Activated T-helper 2 cell treated with anti-CD3 and anti-CD28 coated beads, Interferon-gamma antibody, Interleukin-2, Interleukin-4, amounts not matched to agents 10 μg/mL and 5 μg/mL and 100 μg/mL, durations not matched to agents 14 hours and 24 hours and 36 hours (primary cell): ENCODE results near the gene A4GALT. TPM values are rescaled to one million over a fixed set of nuclear protein-coding genes. Genes with fewer than 3 reads are reported as not detected.

ENCODE experiments used
- DNase-seq: peaks from one replicate; pipeline ENCODE4 v3.0.0; 2021; ENCODE audit warnings: low spot score
- H3K27ac Mint-ChIP-seq: one replicate; pipeline ENCODE4 v1.8.0; 2021; ENCODE audit warnings: mixed read lengths
- H3K27me3 Mint-ChIP-seq: one replicate; pipeline ENCODE4 v1.8.0; 2021; ENCODE audit warnings: low read depth, mixed read lengths
- H3K36me3 Mint-ChIP-seq: one replicate; pipeline ENCODE4 v1.8.0; 2021; ENCODE audit warnings: low read depth, mixed read lengths
- H3K4me1 Mint-ChIP-seq: one replicate; pipeline ENCODE4 v1.8.0; 2021; ENCODE audit warnings: low read depth, mixed read lengths
- H3K4me3 Mint-ChIP-seq: one replicate; pipeline ENCODE4 v1.8.0; 2021; ENCODE audit warnings: low read depth, mild to moderate bottlenecking, moderate library complexity, mixed read lengths
- H3K9me3 Mint-ChIP-seq: one replicate; pipeline ENCODE4 v1.8.0; 2021; ENCODE audit warnings: mixed read lengths
- intact Hi-C: fragments of 100-400 bp; cut with micrococcal nuclease; formaldehyde crosslinking; loops from one replicate; pipeline ENCODE4 v1.15.1; 2023
- total RNA-seq: library from RNA; stranded (reverse); gene quantifications from 2 replicates; pipeline ENCODE4 v1.2.3, GENCODE V29; 2022

The A4GALT gene
- total RNA-seq, 1 donor from 2014 or later, result not detected

DNA sequence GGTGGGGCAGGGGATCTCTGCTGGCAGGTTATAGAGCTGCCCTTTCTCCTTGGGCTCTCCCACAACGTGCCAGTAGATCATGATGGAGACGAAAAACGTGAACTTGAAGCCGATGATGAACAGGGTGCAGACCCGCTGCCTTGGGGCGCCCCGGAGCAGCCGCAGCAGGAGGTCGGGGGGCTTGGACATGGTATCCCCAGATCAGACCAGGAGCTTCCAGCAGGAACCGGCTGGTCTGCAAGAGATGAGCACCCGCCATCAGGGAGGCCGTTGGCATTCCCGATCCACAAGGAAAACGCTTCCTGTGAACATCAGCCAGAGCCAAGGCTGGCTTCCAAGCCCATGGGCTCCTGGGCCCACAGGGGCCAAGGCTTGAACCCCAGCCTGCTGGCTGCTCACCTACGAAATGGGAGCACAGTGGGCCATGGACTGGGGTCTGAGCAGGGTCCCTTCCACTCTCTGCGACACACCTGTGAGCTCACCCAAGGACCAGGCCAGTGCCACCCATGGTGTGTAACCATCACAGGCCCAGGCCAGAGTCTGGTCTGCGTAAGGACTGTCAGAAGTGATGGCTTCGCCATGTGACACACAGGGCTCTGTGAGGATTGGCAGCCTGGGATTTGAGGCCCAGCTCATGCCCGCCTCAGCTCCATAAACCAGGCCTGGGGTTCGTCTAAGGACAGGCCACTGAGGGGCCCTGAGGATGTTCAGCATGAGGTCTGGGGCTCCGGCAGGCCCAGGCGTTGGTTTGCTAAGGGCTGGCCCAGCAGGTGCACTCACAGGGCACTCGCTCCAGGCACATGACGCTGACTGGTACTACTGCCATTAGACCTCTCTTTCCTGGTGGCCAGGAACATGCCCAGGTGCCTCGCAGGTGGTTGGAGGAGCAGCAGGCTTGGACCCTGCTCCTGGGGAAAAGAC, 26.6 kb downstream of the A4GALT start:
- no peak for DNase-seq
- intact Hi-C loops, result no loop called here

DNA sequence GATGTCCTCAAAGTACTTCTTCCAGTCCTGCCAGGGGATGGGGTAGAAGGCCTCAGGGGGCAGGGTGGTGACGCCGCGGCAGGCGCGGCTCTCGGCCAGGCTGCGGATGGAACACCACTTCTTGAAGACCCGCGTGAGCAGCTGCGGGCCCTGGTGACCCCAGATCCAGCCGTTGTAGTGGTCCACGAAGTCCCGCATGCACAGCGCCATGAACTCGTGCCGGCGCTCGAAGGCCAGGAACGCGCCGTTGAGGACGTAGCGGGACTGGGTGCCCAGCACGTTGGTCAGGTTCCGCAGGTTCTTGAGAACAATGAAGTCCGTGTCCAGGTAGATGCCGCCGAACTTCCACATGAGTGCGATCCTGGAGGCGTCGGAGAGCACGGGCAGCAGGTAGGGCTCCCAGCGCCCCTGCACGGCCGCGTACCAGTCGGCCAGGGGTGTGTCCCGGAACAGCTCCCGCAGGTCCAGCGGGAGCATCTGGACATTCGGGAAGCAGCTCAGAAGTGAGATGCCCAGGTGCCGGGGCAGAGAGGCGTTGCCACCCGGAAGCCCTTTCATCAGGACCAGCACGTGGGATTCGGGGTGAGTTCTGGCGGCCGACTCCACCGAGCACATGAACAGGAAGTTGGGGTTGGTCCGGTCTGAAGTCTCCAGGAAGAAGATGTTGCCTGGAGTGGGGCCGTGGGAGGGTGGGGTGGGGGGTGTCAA, 27.5 kb downstream of the A4GALT start:
- no peaks in the 10 kb centered on the region for H3K9me3 Mint-ChIP-seq
- no peaks in the 10 kb centered on the region for H3K4me1 Mint-ChIP-seq
- DNase-seq, result no peak
- intact Hi-C loops, result no loop called here
- H3K36me3 Mint-ChIP-seq, result no peaks in the 10 kb centered on the region
- H3K4me3 Mint-ChIP-seq, result no peak overlapping the region
- H3K27me3 Mint-ChIP-seq, result no peaks in the 10 kb centered on the region
- no peak overlapping the region for H3K27ac Mint-ChIP-seq

More for the DNA sequence above, 26.6 kb downstream of the A4GALT start:
- Mint-ChIP-seq H3K27ac (no peak overlapping the region), H3K4me1 (no peaks in the 10 kb centered on the region), H3K36me3 (no peaks in the 10 kb centered on the region), H3K9me3 (no peaks in the 10 kb centered on the region), H3K4me3 (no peak overlapping the region), H3K27me3 (no peaks in the 10 kb centered on the region)

DNA sequence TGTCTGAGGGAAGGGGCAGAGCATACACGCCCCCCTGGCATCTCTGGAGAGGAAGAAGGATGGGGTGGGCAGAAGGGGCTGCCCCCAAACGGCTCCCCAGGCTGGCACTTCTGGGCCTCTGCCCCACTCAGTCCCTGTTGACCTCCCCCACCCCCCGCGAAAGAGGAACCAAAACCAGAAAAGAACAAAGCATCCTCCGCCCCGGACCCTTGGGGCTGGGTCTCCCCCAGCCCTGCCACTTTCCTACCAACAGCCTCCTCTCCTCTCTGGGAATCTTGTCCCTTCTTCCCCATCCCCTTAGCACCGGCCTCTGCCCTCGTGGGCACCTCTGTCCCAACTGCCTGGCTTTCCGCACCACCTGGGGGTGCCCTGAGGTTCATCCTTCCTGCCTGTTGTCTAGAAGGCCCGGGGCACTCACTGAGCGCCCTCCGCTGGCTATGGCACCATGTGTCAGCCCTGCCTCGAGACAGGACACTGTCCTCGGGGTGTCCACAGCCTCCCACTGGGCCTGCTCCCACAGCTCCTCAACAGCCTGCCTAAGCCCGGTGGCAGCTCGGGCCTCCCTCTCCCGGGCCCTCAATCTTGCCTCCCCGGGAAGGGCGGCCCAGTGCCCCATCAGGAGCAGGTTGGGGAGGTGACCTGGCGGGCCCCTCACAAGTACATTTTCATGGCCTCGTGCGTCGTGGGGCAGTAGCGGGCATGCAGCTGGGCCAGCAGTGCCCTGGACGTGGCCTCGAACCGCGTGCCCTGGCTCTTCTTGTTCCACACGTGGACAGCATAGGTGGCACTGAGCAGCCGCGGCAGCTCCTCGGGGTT, 28.2 kb downstream of the A4GALT start:
- no peak for DNase-seq
- intact Hi-C loops, result no loop called here
- H3K36me3 Mint-ChIP-seq, result no peaks in the 10 kb centered on the region
- H3K27me3 Mint-ChIP-seq, result no peaks in the 10 kb centered on the region
- no peaks in the 10 kb centered on the region for H3K4me1 Mint-ChIP-seq
- no peak overlapping the region for H3K4me3 Mint-ChIP-seq
- H3K9me3 Mint-ChIP-seq, result no peaks in the 10 kb centered on the region
- H3K27ac Mint-ChIP-seq, result no peak overlapping the region

DNA sequence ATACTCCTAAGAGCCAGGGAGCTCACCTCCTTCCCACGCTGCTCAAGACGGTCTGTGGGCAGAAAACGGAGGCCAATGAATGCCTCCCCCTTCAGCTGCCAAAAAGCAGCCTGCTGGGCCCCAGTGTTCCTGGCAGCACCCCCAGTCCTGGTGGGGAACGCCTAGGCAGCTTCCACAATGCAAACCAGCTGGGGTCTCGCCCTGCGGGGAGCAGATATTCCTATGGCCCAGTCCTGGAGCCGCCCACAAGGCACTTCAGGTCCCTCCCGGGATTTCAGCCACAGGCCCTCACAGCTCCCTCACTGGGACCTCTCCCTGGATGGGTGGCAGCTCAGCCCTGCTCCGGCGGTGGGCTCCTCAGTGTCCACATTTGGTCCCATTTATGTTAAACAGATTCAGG, 29.2 kb downstream of the A4GALT start:
- intact Hi-C loops, result no loop called here
- H3K27me3 Mint-ChIP-seq, result no peaks in the 10 kb centered on the region
- H3K36me3 Mint-ChIP-seq, result no peaks in the 10 kb centered on the region
- H3K4me1 Mint-ChIP-seq, result no peaks in the 10 kb centered on the region
- no peak for DNase-seq
- no peaks in the 10 kb centered on the region for H3K9me3 Mint-ChIP-seq
- H3K4me3 Mint-ChIP-seq, result no peak overlapping the region
- no peak overlapping the region for H3K27ac Mint-ChIP-seq

- Mint-ChIP-seq H3K4me1 (no peaks in the 10 kb centered on the region), H3K27ac (no peak overlapping the region), H3K4me3 (no peak overlapping the region), H3K36me3 (no peaks in the 10 kb centered on the region), H3K9me3 (no peaks in the 10 kb centered on the region), H3K27me3 (no peaks in the 10 kb centered on the region)
- intact Hi-C loops, result no loop called here
- DNase-seq, result no peak
These were observed 32.1 kb downstream of the A4GALT start for GRCh38 chr22:42688241-42689211.

GRCh38 chr22:42686756-42687491, 33.7 kb downstream of the A4GALT start:
- Mint-ChIP-seq H3K9me3 (no peaks in the 10 kb centered on the region), H3K4me3 (no peak overlapping the region), H3K4me1 (no peaks in the 10 kb centered on the region), H3K36me3 (no peaks in the 10 kb centered on the region), H3K27ac (no peak overlapping the region), H3K27me3 (no peaks in the 10 kb centered on the region)
- DNase-seq, result no peak
- intact Hi-C loops, result no loop called here

- H3K27ac Mint-ChIP-seq, result no peak overlapping the region
- intact Hi-C loops, result no loop called here
- no peak for DNase-seq
- H3K9me3 Mint-ChIP-seq, result no peaks in the 10 kb centered on the region
- no peaks in the 10 kb centered on the region for H3K4me1 Mint-ChIP-seq
- no peaks in the 10 kb centered on the region for H3K36me3 Mint-ChIP-seq
- no peak overlapping the region for H3K4me3 Mint-ChIP-seq
- H3K27me3 Mint-ChIP-seq, result no peaks in the 10 kb centered on the region
These were observed 34.6 kb downstream of the A4GALT start for GRCh38 chr22:42685941-42686653.

DNA sequence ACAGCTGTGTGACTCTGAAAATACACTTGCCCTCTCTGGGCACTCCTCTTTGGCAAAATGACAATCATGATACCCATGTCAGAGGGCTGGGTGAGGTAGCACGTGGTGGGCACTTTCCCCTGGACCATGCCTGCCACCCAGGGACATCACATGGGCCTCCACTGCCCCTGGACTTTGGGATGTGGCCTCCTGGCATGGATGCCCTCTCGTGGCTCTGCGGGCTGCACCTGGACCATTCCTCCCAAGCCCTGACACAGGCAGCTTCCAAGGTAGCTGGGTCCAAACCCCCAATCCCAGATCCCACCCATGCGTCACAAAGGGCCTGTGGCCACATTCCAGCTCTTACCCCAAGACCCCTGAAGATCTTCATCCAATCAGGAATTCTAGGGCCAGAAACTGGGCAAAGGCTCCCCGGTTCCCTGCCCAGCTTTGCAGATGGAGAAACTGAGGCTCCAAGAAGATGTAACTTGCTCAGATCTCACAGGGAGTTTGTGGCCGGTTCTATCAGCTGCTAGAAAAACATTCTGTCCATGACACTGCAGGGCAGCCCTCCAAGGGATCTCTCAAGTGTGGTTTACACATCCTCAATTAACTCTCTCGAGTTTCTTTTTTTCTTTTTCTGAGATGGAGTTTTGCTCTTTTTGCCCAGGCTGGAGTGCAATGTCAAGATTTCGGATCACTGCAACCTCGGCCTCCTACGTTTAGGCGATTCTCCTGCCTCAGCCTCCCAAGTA, 36.0 kb downstream of the A4GALT start:
- no peaks in the 10 kb centered on the region for H3K9me3 Mint-ChIP-seq
- no peak for DNase-seq
- intact Hi-C loops, result no loop called here
- no peaks in the 10 kb centered on the region for H3K36me3 Mint-ChIP-seq
- H3K27ac Mint-ChIP-seq, result no peak overlapping the region
- H3K4me3 Mint-ChIP-seq, result no peak overlapping the region
- H3K4me1 Mint-ChIP-seq, result no peaks in the 10 kb centered on the region
- peaks cover 2% of the 10 kb centered on the region for H3K27me3 Mint-ChIP-seq

DNA sequence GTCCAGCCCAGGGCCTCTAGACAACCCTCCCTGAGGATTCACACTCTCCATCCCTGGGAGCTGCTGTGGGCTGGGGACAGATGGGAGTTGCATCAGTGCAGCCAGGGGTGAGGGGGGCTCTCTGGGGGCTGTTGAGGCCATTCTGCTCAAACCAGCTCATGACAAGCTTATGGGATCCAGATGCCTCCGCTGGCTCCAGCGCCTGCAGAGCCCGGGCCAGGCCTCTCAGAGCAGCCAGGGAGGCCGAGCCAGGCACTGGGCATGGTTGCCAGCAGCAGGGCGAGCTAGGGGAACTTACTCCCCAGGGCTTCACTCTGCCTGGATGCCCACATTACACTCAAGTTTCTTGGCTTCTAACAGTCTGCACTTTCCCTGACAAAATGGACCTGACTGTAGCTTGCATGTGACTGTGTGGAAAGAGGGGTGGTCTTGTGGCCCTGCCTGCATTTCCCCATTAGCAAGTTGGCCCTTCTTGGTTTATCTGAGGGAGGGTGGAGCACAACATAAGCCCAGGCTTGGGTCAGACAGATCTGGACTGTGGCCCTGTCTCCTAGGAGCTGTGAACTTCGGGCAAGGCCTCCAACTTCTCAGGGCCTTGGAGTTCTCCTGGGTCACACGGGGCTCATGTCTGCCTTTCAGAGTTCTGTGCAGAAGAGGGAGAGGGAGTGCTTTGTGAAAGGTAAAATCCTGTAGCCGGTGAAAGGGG, 36.9 kb downstream of the A4GALT start:
- intact Hi-C loops, result no loop called here
- no peak overlapping the region for H3K4me3 Mint-ChIP-seq
- H3K4me1 Mint-ChIP-seq, result no peaks in the 10 kb centered on the region
- no peaks in the 10 kb centered on the region for H3K36me3 Mint-ChIP-seq
- H3K27me3 Mint-ChIP-seq, result peaks cover 2% of the 10 kb centered on the region
- DNase-seq, result no peak
- peaks cover 2% of the 10 kb centered on the region for H3K9me3 Mint-ChIP-seq
- H3K27ac Mint-ChIP-seq, result no peak overlapping the region

- Mint-ChIP-seq H3K4me1 (no peaks in the 10 kb centered on the region), H3K36me3 (no peaks in the 10 kb centered on the region), H3K27ac (no peak overlapping the region), H3K4me3 (no peak overlapping the region), H3K27me3 (peaks cover 2% of the 10 kb centered on the region), H3K9me3 (peaks cover 10% of the 10 kb centered on the region)
- DNase-seq, result no peak
- intact Hi-C loops, result no loop called here
These were observed 38.4 kb downstream of the A4GALT start for GRCh38 chr22:42682113-42682851.
